ENCODE results near the gene SASH1. TPM values are rescaled to one million over a fixed set of nuclear protein-coding genes. Genes with fewer than 3 reads are reported as not detected.

Gene SASH1
- polyA plus RNA-seq, 1 donor from 2014 or later, result 7.0 TPM

DNA sequence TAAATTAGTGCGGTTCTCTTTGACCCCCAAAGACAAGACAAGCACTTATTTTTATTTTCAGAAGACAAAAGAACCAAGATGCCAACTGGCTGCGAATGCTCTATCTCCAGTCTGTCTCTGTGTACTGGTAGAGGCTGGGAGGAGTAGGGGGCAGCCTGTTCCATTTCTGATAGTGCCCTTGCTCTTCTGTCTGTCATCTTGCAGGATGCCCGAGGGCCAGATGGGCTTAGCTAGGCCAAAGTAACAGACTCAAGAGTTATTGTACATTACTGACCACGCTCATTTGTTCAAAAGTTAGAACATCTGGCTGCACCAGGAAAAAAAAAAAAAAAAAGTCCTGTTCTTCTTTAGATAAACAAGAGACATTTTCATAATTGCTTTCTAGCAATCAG, 206.1 kb downstream of the SASH1 start:
- H4K20me1 ChIP-seq (ENCODE audit: insufficient read depth), result no peaks in the 10 kb centered on the region
- no peak overlapping the region for H2AFZ ChIP-seq (ENCODE audit: low read depth, low read length)
- no peaks in the 10 kb centered on the region for H3K27me3 ChIP-seq (ENCODE audit: insufficient read depth, low read depth, low read length)
- peaks cover 6% of the 10 kb centered on the region for H3K36me3 ChIP-seq (ENCODE audit: insufficient read depth, low read length)
- H3K9me3 ChIP-seq (ENCODE audit: low read length), result no peaks in the 10 kb centered on the region
- H3K9ac ChIP-seq (ENCODE audit: low read length), result no peak overlapping the region
- no peak overlapping the region for H3K27ac ChIP-seq (ENCODE audit: low read length)
- H3K9me2 ChIP-seq (ENCODE audit: insufficient read depth, low read length), result no peaks in the 10 kb centered on the region
- H3K4me2 ChIP-seq (ENCODE audit: low read length), result no peak overlapping the region
- TF ChIP-seq POLR2AphosphoS5 (IDR thresholded peaks at IDR 0.05) (no peak), EZH2 (IDR thresholded peaks at IDR 0.05; ENCODE audit: borderline replicate concordance, insufficient read depth, low read length, poor library complexity, severe bottlenecking) (no peak), EP300 (conservative IDR thresholded peaks at IDR 0.05; ENCODE audit: poor library complexity, severe bottlenecking) (no peak), RAD21 (conservative IDR thresholded peaks at IDR 0.05) (no peak), MXI1 (conservative IDR thresholded peaks at IDR 0.05; ENCODE audit: poor library complexity, severe bottlenecking) (no peak), REST (IDR thresholded peaks at IDR 0.05; ENCODE audit: borderline replicate concordance) (no peak), SMC3 (conservative IDR thresholded peaks at IDR 0.05; ENCODE audit: poor library complexity) (no peak), CTCF (IDR thresholded peaks at IDR 0.05; ENCODE audit: poor library complexity, severe bottlenecking) (no peak), TAF1 (IDR thresholded peaks at IDR 0.05; ENCODE audit: low read depth) (no peak)
- no peaks in the 10 kb centered on the region for H3K79me2 ChIP-seq (replicated peaks; ENCODE audit: insufficient read depth, low read length)
- no peaks in the 10 kb centered on the region for H3F3A ChIP-seq (ENCODE audit: insufficient read depth, low read length, poor library complexity, severe bottlenecking)
- H3K4me3 ChIP-seq (ENCODE audit: low read length), result no peak overlapping the region

DNA sequence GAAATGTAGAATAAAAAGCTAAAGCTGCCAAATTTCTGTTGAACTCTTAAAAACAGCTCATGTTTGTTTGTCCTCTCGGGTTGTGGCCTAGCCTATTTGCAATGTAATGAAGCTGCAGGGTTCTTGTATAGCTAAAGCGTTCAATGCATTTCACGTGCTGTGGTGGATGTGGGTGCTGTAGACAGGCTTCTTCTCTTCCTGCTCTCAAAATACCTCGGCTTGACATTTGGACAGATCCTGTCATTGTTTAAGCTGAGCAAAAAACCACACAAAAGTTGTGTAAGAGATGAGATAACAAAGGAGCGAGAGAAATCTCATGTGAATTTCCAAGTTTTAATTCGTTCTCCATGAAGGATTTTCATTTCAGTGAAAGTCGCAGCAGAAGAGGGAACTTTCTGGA, 207.9 kb downstream of the SASH1 start:
- Histone ChIP-seq H3K27me3 (ENCODE audit: insufficient read depth, low read depth, low read length) (no peaks in the 10 kb centered on the region), H4K20me1 (ENCODE audit: insufficient read depth) (no peaks in the 10 kb centered on the region), H3K79me2 (replicated peaks; ENCODE audit: insufficient read depth, low read length) (no peaks in the 10 kb centered on the region), H3K27ac (ENCODE audit: low read length) (no peak overlapping the region), H3K9me2 (ENCODE audit: insufficient read depth, low read length) (no peaks in the 10 kb centered on the region), H3F3A (ENCODE audit: insufficient read depth, low read length, poor library complexity, severe bottlenecking) (no peaks in the 10 kb centered on the region), H3K4me3 (ENCODE audit: low read length) (no peak overlapping the region), H3K4me2 (ENCODE audit: low read length) (no peak overlapping the region), H3K9ac (ENCODE audit: low read length) (no peak overlapping the region), H2AFZ (ENCODE audit: low read depth, low read length) (no peak overlapping the region), H3K9me3 (ENCODE audit: low read length) (no peaks in the 10 kb centered on the region), H3K36me3 (ENCODE audit: insufficient read depth, low read length) (peaks cover 6% of the 10 kb centered on the region)
- TF ChIP-seq POLR2AphosphoS5 (IDR thresholded peaks at IDR 0.05), result no peak

GRCh38 chr6:148551226-148551625, 208.6 kb downstream of the SASH1 start:
- Histone ChIP-seq H4K20me1 (ENCODE audit: insufficient read depth) (no peaks in the 10 kb centered on the region), H3K79me2 (replicated peaks; ENCODE audit: insufficient read depth, low read length) (no peaks in the 10 kb centered on the region), H3F3A (ENCODE audit: insufficient read depth, low read length, poor library complexity, severe bottlenecking) (no peaks in the 10 kb centered on the region), H3K27ac (ENCODE audit: low read length) (no peak overlapping the region), H3K9me3 (ENCODE audit: low read length) (no peaks in the 10 kb centered on the region), H3K4me3 (ENCODE audit: low read length) (no peak overlapping the region), H3K36me3 (ENCODE audit: insufficient read depth, low read length) (peaks cover 6% of the 10 kb centered on the region), H3K27me3 (ENCODE audit: insufficient read depth, low read depth, low read length) (no peaks in the 10 kb centered on the region), H2AFZ (ENCODE audit: low read depth, low read length) (no peak overlapping the region), H3K9ac (ENCODE audit: low read length) (no peak overlapping the region), H3K9me2 (ENCODE audit: insufficient read depth, low read length) (no peaks in the 10 kb centered on the region), H3K4me2 (ENCODE audit: low read length) (no peak overlapping the region)
- no peak for TF ChIP-seq EP300 (conservative IDR thresholded peaks at IDR 0.05; ENCODE audit: poor library complexity, severe bottlenecking)
- TF ChIP-seq REST (IDR thresholded peaks at IDR 0.05; ENCODE audit: borderline replicate concordance), result no peak
- TF ChIP-seq MXI1 (conservative IDR thresholded peaks at IDR 0.05; ENCODE audit: poor library complexity, severe bottlenecking), result no peak
- no peak for TF ChIP-seq RAD21 (conservative IDR thresholded peaks at IDR 0.05)
- TF ChIP-seq EZH2 (IDR thresholded peaks at IDR 0.05; ENCODE audit: borderline replicate concordance, insufficient read depth, low read length, poor library complexity, severe bottlenecking), result no peak
- no peak for TF ChIP-seq SMC3 (conservative IDR thresholded peaks at IDR 0.05; ENCODE audit: poor library complexity)
- no peak for TF ChIP-seq TAF1 (IDR thresholded peaks at IDR 0.05; ENCODE audit: low read depth)
- TF ChIP-seq POLR2AphosphoS5 (IDR thresholded peaks at IDR 0.05), result no peak
- TF ChIP-seq CTCF (IDR thresholded peaks at IDR 0.05; ENCODE audit: poor library complexity, severe bottlenecking), result no peak

All from neural cell (in vitro differentiated cells).